Measurements from ENCODE around the gene UGT1A7.

The UGT1A7 gene

GRCh38 chr2:233817361-233817911, 135.7 kb downstream of the UGT1A7 start:
- TF ChIP-seq ZFP30 (CRISPR knock-in tag; IDR thresholded peaks at IDR 0.05) = no peak
- no peak for TF ChIP-seq ZNF8 (CRISPR knock-in tag; IDR thresholded peaks at IDR 0.05)
- no peak for TF ChIP-seq TCF4 (CRISPR knock-in tag; IDR thresholded peaks at IDR 0.05; ENCODE audit: borderline replicate concordance)
- TF ChIP-seq CSRNP3 (CRISPR knock-in tag; IDR thresholded peaks at IDR 0.05) = no peak
- TF ChIP-seq RARB (CRISPR knock-in tag; IDR thresholded peaks at IDR 0.05) = no peak
- no peak for TF ChIP-seq CREB5 (CRISPR knock-in tag; IDR thresholded peaks at IDR 0.05; ENCODE audit: low read depth)
- TF ChIP-seq ZNF565 (CRISPR knock-in tag; conservative IDR thresholded peaks at IDR 0.05; ENCODE audit: low read depth) = no peak
- no peak for TF ChIP-seq ESRRG (CRISPR knock-in tag; IDR thresholded peaks at IDR 0.05)
- TF ChIP-seq TOX (CRISPR knock-in tag; IDR thresholded peaks at IDR 0.05; ENCODE audit: borderline replicate concordance) = no peak
- TF ChIP-seq GLIS3 (CRISPR knock-in tag; IDR thresholded peaks at IDR 0.05) = no peak
- TF ChIP-seq POU6F1 (CRISPR knock-in tag; IDR thresholded peaks at IDR 0.05; ENCODE audit: borderline replicate concordance, low read depth) = no peak
- TF ChIP-seq SNAI2 (CRISPR knock-in tag; IDR thresholded peaks at IDR 0.05) = no peak
- TF ChIP-seq PPARA (CRISPR knock-in tag; IDR thresholded peaks at IDR 0.05; ENCODE audit: borderline replicate concordance) = no peak
- no peak for TF ChIP-seq BACH2 (CRISPR knock-in tag; IDR thresholded peaks at IDR 0.05; ENCODE audit: borderline replicate concordance)
- TF ChIP-seq OSR1 (CRISPR knock-in tag; IDR thresholded peaks at IDR 0.05) = no peak
- no peak for TF ChIP-seq ZFP3 (CRISPR knock-in tag; IDR thresholded peaks at IDR 0.05)
- no peak for TF ChIP-seq ISL1 (CRISPR knock-in tag; IDR thresholded peaks at IDR 0.05)
- no peak for TF ChIP-seq PATZ1 (CRISPR knock-in tag; IDR thresholded peaks at IDR 0.05; ENCODE audit: borderline replicate concordance)
- no peak for ATAC-seq

GRCh38 chr2:233817995-233818638, 136.4 kb downstream of the UGT1A7 start:
- no peak for ATAC-seq
- TF ChIP-seq BACH2 (CRISPR knock-in tag; IDR thresholded peaks at IDR 0.05; ENCODE audit: borderline replicate concordance) (no peak), POU6F1 (CRISPR knock-in tag; IDR thresholded peaks at IDR 0.05; ENCODE audit: borderline replicate concordance, low read depth) (no peak), ISL1 (CRISPR knock-in tag; IDR thresholded peaks at IDR 0.05) (no peak), ZNF8 (CRISPR knock-in tag; IDR thresholded peaks at IDR 0.05) (no peak), TSHZ2 (CRISPR knock-in tag; IDR thresholded peaks at IDR 0.05) (no peak), ARNTL (CRISPR knock-in tag; IDR thresholded peaks at IDR 0.05; ENCODE audit: borderline replicate concordance, low read depth) (no peak)
